HG03060 (cell line): ENCODE data around the gene UBR1.
"Not testable (repeated sequence)": the region's sequence is repeated elsewhere in the genome, so short reads cannot be mapped to it uniquely, and the experiment has no call there.

Experiments used
- ATAC-seq: cut with Tn5 transposase; IDR thresholded peaks from one replicate; pipeline ENCODE4 v1.9.1; 2021; ENCODE audit warnings: low read depth, moderate number of reproducible peaks; ENCODE audit not compliant: unreplicated experiment

The UBR1 gene

GRCh38 chr15:43067717-43068461 is 37.9 kb downstream of the UBR1 start:
- ATAC-seq, result no peak

DNA sequence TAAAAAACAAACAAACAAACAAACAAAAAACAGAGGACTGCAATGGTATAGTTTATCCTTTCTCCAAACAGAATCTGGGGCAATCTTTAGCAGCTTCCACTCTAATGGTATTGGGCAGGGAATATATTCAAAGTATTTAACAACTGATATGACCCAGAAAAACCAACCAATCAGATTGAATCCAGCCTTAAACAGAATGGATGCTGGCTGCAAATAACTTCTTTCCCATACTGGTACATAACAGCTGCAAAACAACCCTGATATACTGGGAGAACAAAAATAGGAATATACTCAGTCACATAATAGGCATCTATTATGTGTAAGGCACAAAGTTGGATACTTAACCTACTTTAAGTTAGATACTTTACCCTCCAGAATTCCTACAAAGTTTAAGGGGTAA is 49.1 kb downstream of the UBR1 start:
- no peak for ATAC-seq

DNA sequence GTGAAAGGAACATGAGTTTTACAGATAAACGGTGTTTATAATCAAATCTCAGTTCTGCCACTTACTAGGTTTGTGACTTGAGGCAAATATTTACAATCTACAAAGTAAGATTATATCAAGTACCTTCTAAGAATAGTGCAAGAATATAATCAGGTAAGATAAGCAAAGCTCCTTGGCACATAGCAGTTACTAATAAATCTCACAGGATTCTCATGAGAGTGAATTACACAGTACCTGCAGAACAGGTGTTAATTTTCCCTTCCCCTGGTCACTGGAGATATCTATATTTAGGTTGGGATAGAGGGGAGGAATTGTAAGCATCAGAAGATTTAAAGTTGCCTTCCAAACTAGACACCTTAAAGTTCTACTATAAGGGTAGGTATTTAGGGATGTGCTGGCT is 53.0 kb downstream of the UBR1 start:
- ATAC-seq, result no peak

DNA sequence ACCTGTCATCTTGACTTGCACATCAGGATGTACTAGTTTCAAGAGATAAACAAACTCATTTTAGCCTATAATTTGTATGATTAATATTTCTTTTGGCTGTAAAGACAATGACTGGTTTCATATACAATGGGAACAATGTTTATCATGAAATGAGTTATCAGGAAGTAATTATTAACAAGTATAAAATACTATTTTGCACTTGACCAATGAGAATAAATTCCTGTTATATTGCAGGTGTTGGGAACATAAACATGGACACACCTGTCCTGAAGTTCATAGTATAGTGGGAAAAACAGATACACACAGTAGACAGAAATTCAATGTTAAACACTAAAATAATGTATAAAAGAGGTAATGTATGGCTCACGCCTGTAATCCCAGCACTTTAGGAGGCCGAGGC is 56.9 kb downstream of the UBR1 start:
- no peak for ATAC-seq

- no peak for ATAC-seq
Measured at GRCh38 chr15:43046484-43046883, 59.4 kb downstream of the UBR1 start.

DNA sequence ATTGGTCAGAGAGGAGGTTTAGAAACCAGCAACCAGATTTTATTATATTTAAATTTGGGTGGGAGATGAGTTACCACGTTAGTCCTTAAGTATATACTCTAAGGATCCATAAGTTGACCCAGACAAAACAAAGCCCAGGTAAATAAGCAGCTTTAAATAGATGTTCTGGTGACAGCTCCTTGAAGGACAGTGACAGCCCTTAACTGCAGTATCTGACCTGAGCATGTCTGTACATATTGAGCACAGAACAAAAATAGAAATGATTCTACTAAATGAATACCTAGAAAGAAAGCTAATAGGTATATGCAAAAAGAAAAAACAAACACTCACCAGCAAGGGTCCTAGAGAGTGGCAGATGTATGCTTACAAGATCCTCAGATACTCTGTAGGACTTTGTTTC is 63.0 kb downstream of the UBR1 start:
- no peak for ATAC-seq

DNA sequence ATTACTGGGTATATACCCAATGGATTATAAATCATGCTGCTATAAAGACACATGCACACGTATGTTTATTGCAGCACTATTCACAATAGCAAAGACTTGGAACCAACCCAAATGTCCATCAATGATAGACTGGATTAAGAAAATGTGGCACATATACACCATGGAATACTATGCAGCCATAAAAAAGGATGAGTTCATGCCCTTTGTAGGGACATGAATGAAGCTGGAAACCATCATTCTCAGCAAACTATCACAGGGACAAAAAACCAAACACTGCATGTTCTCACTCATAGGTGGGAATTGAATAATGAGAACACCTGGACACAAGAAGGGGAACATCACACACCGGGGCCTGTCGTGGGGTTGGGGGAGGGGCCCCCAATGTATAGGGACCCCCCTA is 64.8 kb downstream of the UBR1 start:
- not testable (repeated sequence) for ATAC-seq

DNA sequence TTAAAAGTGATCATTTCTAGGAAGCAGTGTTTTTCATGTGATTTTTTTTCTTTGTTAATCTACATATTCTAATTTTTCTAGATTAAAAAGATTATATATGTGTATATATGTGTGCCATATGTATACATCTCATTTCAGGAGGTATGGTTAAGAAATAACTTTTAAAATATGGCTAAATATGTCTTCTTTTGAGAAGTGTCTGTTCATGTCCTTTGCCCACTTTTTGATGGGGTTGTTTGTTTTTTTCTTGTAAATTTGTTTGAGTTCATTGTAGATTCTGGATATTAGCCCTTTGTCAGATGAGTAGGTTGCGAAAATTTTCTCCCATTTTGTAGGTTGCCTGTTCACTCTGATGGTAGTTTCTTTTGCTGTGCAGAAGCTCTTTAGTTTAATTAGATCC is 70.6 kb downstream of the UBR1 start:
- not testable (repeated sequence) for ATAC-seq

GRCh38 chr15:43029476-43029875 is 76.4 kb downstream of the UBR1 start:
- ATAC-seq, result no peak

- ATAC-seq, result no peak
Measured at GRCh38 chr15:43025150-43025549, 80.7 kb downstream of the UBR1 start.

DNA sequence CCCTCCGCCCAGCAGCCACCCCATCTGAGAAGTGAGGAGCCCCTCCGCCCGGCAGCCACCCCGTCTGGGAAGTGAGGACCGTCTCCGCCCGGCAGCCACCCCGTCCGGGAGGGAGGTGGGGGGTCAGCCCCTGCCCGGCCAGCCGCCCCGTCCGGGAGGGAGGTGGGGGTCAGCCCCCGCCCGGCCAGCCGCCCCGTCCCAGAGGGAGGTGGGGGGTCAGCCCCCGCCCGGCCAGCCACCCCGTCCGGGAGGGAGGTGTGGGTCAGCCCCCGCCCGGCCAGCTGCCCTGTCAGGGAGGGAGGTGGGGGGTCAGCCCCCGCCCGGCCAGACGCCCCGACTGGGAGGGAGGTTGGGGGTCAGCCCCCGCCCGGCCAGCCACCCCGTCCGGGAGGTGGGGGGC is 91.2 kb downstream of the UBR1 start:
- not testable (repeated sequence) for ATAC-seq

GRCh38 chr15:43009206-43009605 is 96.6 kb downstream of the UBR1 start:
- ATAC-seq, result no peak

GRCh38 chr15:43008150-43008549 is 97.7 kb downstream of the UBR1 start:
- ATAC-seq, result no peak

DNA sequence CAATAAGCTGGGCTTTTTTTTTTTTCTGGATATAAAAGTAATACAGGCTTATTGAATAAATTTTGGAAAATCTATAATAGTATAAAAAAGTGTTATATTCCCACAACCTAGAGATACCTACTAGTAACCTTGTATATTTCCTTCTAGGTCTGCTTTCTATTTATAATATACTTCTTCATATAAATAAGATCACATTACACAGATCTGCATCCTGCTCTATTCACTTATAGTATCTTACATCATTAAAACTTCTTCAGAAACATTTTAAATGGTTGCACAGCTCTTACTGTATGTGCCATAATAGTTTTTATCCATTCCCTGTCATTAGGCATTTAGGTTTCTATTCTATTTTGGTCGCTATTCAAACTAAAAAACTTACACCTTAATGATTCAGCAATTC is 98.3 kb downstream of the UBR1 start:
- no peak for ATAC-seq

- no peak for ATAC-seq
Measured at GRCh38 chr15:43006991-43007390, 98.8 kb downstream of the UBR1 start.

DNA sequence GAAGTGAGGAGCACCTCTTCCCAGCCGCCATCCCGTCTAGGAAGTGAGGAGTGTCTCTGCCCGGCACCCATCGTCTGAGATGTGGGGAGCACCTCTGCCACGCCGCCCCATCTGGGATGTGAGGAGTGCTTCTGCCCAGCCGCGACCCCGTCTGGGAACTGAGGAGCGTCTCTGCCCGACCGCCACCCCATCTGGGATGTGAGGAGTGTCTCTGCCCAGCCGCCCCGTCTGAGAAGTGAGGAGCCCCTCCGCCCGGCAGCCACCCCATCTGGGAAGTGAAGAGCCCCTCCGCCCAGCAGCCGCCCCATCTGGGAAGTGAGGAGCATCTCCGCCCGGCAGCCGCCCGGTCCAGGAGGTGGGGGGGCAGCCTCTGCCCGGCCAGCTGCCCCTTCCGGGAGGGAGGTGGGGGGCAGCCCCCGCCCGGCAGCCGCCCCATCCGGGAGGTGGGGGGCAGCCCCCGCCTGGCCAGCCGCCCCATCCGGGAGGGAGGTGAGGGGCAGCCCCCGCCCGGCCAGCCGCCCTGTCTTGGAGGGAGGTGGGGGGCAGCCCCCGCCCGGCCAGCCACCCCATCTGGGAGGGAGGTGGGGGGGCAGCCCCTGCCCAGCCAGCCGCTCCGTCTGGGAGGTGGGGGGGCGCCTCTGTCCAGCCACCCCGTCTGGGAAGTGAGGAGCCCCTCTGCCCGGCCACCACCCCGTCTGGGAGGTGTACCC is 100.8 kb downstream of the UBR1 start:
- not testable (repeated sequence) for ATAC-seq

GRCh38 chr15:42999201-42999779 is 106.5 kb downstream of the UBR1 start:
- ATAC-seq, result no peak

GRCh38 chr15:42996871-42997270 is 109.0 kb downstream of the UBR1 start:
- ATAC-seq, result no peak

- no peak for ATAC-seq
Measured at GRCh38 chr15:42994546-42994945, 111.3 kb downstream of the UBR1 start.

GRCh38 chr15:42992626-42993025 is 113.2 kb downstream of the UBR1 start:
- no peak for ATAC-seq

DNA sequence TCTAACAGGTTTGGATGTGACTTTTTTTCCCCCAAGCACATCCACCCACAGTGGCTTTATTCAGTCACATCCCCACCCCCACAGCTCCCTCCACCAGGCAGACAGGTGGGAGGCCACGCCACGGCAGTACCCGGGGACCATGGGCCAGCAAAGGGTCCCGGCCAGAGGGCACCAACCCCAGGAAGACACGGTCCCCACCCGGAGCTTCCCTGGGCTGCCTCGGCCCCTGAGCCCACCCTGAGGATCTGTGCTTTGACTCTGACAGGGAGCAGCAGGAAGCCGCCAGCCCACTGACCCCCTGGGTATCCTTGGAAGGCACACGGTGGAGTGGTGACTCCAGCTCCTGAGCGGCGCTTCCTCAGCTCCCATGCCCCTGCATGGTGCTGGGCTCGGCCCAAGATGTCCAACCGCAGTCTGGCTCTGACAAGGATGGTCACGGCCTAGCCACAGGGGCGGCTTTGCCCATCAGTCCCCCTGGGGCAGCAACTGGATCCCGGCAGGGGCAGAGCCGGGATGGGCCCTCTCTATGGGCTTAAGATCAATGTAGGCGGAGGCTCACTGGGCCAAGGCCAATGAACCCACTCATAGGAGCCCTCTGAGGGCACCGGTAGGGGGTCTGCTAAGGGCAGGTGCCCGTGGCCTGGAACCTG is 119.0 kb downstream of the UBR1 start:
- no peak for ATAC-seq
